Measurements from ENCODE around the gene NKD1. TPM values are rescaled to one million over a fixed set of nuclear protein-coding genes. Genes with fewer than 3 reads are reported as not detected.

The NKD1 gene
- total RNA-seq, 4 donors from 2014 or later: 1.8 to 9.1 (median 2.6) TPM

GRCh38 chr16:50636753-50637374 is 88.7 kb downstream of the NKD1 start:
- no peak for TF ChIP-seq CTCF (IDR thresholded peaks at IDR 0.05)
- no peak for TF ChIP-seq EP300 (IDR thresholded peaks at IDR 0.05)
- no peak for TF ChIP-seq POLR2AphosphoS5 (IDR thresholded peaks at IDR 0.05)
- TF ChIP-seq POLR2A (IDR thresholded peaks at IDR 0.05): no peak
- 90% methylated on average over 10 of the region's 10 CpGs for WGBS
- H3K4me1 ChIP-seq: no peaks in the 10 kb centered on the region

GRCh38 chr16:50637716-50638602 is 89.8 kb downstream of the NKD1 start:
- no peak overlapping the region for H3K4me3 ChIP-seq
- H3K27me3 ChIP-seq: no peaks in the 10 kb centered on the region
- no peak for DNase-seq (ENCODE audit: low spot score in 2 of 2)
- no peaks in the 10 kb centered on the region for H3K9me3 ChIP-seq
- TF ChIP-seq CTCF (IDR thresholded peaks at IDR 0.05): no peak
- TF ChIP-seq POLR2A (IDR thresholded peaks at IDR 0.05): no peak
- no peak for TF ChIP-seq EP300 (IDR thresholded peaks at IDR 0.05)
- no peak for TF ChIP-seq POLR2AphosphoS5 (IDR thresholded peaks at IDR 0.05)
- H3K36me3 ChIP-seq: peaks cover 3% of the 10 kb centered on the region
- H3K4me1 ChIP-seq: no peaks in the 10 kb centered on the region
- 78% methylated on average over 13 of the region's 13 CpGs for WGBS
- H3K27ac ChIP-seq: no peak overlapping the region

More at GRCh38 chr16:50636753-50637374, 88.7 kb downstream of the NKD1 start:
- Histone ChIP-seq H3K27me3 (no peaks in the 10 kb centered on the region), H3K36me3 (peaks cover 3% of the 10 kb centered on the region), H3K9me3 (no peaks in the 10 kb centered on the region), H3K4me3 (no peak overlapping the region), H3K27ac (no peak overlapping the region)
- DNase-seq (ENCODE audit: low spot score in 2 of 2): no peak

- no peaks in the 10 kb centered on the region for H3K36me3 ChIP-seq
- DNase-seq (ENCODE audit: low spot score in 2 of 2): no peak
- no peaks in the 10 kb centered on the region for H3K4me1 ChIP-seq
- H3K27ac ChIP-seq: no peak overlapping the region
- WGBS: 92% methylated on average over 4 of the region's 8 CpGs
- no peaks in the 10 kb centered on the region for H3K27me3 ChIP-seq
- TF ChIP-seq CTCF (IDR thresholded peaks at IDR 0.05): no peak
- TF ChIP-seq POLR2AphosphoS5 (IDR thresholded peaks at IDR 0.05): no peak
- H3K4me3 ChIP-seq: no peak overlapping the region
- no peaks in the 10 kb centered on the region for H3K9me3 ChIP-seq
These were observed 90.8 kb downstream of the NKD1 start for GRCh38 chr16:50638816-50639670.

GRCh38 chr16:50640391-50640790 is 92.2 kb downstream of the NKD1 start:
- 87% methylated on average over 1 of the region's 1 CpG for WGBS

More at GRCh38 chr16:50640391-50640790, 92.2 kb downstream of the NKD1 start:
- Histone ChIP-seq H3K9me3 (no peaks in the 10 kb centered on the region), H3K4me1 (no peaks in the 10 kb centered on the region), H3K36me3 (no peaks in the 10 kb centered on the region), H3K27me3 (no peaks in the 10 kb centered on the region), H3K27ac (no peak overlapping the region), H3K4me3 (no peak overlapping the region)
- TF ChIP-seq CTCF (IDR thresholded peaks at IDR 0.05) (no peak), EP300 (IDR thresholded peaks at IDR 0.05) (no peak), POLR2AphosphoS5 (IDR thresholded peaks at IDR 0.05) (no peak), POLR2A (IDR thresholded peaks at IDR 0.05) (no peak)
- DNase-seq (ENCODE audit: low spot score in 2 of 2): no peak
